ENCODE results near the gene GPR55. TPM values are rescaled to one million over a fixed set of nuclear protein-coding genes. Genes with fewer than 3 reads are reported as not detected.

Gene GPR55
- total RNA-seq, 1 donor = 0.81 TPM

GRCh38 chr2:230870544-230871360, 54.3 kb downstream of the GPR55 start:
- DNase-seq (ENCODE audit: low read depth in 2 of 3, low spot score in 2 of 3) = peak in 1 of 3 donors; percentile 56

- peak in 1 of 3 donors; percentile 44 for DNase-seq (ENCODE audit: low read depth in 2 of 3, low spot score in 2 of 3)
These were observed 55.0 kb downstream of the GPR55 start for GRCh38 chr2:230869914-230870543.

GRCh38 chr2:230868947-230869913, 55.8 kb downstream of the GPR55 start:
- DNase-seq (ENCODE audit: low read depth in 2 of 3, low spot score in 2 of 3) = no peak

DNA sequence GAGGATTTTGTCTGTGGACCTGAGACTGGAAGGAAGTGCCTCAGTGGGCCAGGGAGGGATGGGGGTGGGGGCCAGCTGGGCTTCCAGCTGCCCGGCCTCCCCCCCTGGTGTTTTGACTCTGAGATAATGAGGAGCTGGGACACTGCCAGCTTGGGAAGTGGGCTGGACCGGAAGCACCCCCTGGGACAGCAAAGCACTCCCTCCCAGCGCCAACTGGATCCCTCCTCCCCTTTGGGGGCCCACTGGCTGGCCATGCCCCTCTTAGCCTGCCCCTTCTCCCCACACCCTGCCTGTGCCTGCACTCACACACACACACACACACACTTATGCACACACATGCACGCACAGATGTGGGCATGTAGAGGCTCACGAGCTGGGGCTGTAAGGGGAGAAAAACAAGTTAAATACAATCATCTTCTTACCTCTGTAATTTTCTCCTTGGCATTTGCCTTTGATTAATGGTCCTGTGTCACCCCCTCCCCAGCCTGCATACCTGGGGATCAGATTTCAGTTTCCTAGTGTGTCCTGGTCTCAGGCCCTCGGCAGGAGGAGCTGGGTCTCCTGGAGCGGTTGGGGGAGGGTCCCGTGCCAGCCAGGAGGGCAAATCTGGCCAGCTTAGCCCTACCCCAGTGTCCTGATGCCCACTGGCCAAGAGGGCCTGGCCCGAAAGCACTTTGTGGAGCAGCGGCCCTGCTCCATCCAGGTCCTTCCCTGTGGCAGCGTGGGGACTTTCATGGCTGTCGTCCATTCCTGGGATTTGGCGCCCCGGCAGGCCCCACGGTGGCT, 56.7 kb downstream of the GPR55 start:
- DNase-seq (ENCODE audit: low read depth in 2 of 3, low spot score in 2 of 3) = no peak

- DNase-seq (ENCODE audit: low read depth in 2 of 3, low spot score in 2 of 3) = peak in 2 of 3 donors; percentile 87 to 94
These were observed 58.1 kb downstream of the GPR55 start for GRCh38 chr2:230866756-230867523.

GRCh38 chr2:230865766-230866755, 59.0 kb downstream of the GPR55 start:
- DNase-seq (ENCODE audit: low read depth in 2 of 3, low spot score in 2 of 3) = no peak

DNA sequence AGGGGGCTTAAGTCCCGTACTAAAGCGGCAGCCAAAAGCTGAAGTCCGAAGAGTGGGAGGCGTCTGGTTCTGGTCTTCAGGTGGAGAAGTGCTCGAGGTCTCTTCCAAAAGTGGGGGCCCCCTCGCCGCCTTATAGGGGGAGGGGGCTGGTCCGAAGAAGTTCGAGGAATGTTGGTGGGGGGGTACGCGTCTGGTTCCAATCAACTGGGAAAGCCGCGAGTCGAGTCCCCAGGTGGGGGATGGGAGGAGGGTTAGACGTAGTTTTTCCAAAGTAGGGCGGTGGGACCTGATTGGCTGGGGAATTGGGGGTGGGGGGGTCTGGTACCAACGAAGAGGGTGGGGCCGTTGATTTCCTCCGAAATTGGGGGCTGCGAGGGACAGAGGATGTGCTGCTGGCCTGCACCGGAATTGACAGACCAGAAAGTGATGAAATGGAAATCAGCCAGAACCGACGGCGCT, 59.7 kb downstream of the GPR55 start:
- DNase-seq (ENCODE audit: low read depth in 2 of 3, low spot score in 2 of 3) = no peak

DNA sequence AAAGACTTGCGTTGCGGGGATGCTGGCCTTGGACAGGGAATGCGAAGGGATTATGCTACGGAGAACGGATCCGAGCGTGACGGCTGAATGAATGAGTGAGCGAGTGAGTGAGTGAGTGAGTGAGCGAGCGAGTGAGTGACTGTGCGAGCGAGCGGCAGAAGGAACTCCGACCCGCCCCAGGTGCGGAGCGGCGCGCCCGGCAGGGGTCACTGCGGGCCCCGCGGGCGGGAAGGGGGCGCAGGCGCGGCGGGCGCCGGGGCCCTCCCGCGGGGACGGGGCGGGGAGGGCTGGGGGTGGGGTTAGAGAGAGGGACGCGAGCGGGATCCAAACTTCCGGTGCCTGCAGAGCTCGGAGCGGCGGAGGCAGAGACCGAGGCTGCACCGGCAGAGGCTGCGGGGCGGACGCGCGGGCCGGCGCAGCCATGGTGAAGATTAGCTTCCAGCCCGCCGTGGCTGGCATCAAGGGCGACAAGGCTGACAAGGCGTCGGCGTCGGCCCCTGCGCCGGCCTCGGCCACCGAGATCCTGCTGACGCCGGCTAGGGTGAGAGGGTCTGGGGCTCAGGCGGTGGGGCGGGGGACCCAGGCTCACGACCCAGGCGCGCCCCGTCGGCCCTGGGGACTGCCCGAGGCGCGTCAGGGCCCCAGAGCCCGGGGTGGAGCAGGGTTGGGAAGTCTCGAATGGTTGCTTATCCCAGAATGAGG, 60.3 kb downstream of the GPR55 start, which contains the start of gene ITM2C:
Gene ITM2C (plus strand): TSS at position 338 of the 702 bp plus-strand sequence. CDS start 84 bp downstream, at position 422.
- peak; percentile 60 to 77 (median 77) for DNase-seq (ENCODE audit: low read depth in 2 of 3, low spot score in 2 of 3)

- DNase-seq (ENCODE audit: low read depth in 2 of 3, low spot score in 2 of 3) = no peak
These were observed 60.9 kb downstream of the GPR55 start for GRCh38 chr2:230864122-230864604.

GRCh38 chr2:230863442-230864121, 61.5 kb downstream of the GPR55 start:
- no peak for DNase-seq (ENCODE audit: low read depth in 2 of 3, low spot score in 2 of 3)

DNA sequence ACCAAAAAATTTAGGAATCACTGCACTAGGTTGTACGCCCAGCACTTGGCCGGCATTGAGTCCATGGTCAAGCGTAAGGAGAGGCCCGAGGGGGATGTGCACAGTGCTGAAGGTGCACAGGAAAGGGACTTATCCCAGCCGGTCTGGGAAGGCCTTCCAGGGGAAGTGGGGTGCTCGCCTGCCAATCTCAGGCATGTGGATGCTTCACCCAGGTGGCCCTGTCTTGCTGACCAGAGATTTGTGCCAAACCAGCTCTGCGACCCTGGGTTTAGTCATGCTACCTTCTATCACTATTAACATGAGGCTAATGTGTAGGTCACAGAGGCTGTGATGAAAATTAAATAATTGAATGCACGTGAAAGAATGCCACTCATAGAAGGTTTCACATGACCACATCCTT, 62.0 kb downstream of the GPR55 start:
- no peak for DNase-seq (ENCODE audit: low read depth in 2 of 3, low spot score in 2 of 3)

- no peak for DNase-seq (ENCODE audit: low read depth in 2 of 3, low spot score in 2 of 3)
These were observed 62.8 kb downstream of the GPR55 start for GRCh38 chr2:230862292-230862691.

GRCh38 chr2:230861552-230862255, 63.3 kb downstream of the GPR55 start:
- DNase-seq (ENCODE audit: low read depth in 2 of 3, low spot score in 2 of 3) = no peak
